HCT116 (cell line): ENCODE data around the gene CFAP161.

ENCODE experiments used
- EGR1 ChIP-seq: IDR thresholded peaks from 2 replicates; pipeline ENCODE4 v1.6.1; 2012; ENCODE audit warnings: low read depth
- EZH2 ChIP-seq: fragments of 200-600 bp; sonication (generic); IDR thresholded peaks from 2 replicates; pipeline ENCODE4 v1.6.1; 2017; ENCODE audit warnings: antibody characterized with exemption, mixed run types
- EZH2phosphoT487 ChIP-seq: fragments of 200-600 bp; IDR thresholded peaks from 2 replicates; pipeline ENCODE4 v1.6.1; 2018; ENCODE audit warnings: antibody characterized with exemption, borderline replicate concordance
- POLR2A ChIP-seq: IDR thresholded peaks from 2 replicates; pipeline ENCODE4 v1.7.0; 2011; ENCODE audit warnings: borderline replicate concordance; ENCODE audit not compliant: insufficient read depth, insufficient read length; ENCODE audit errors: extremely low read depth
- POLR2AphosphoS5 ChIP-seq: IDR thresholded peaks from 2 replicates; pipeline ENCODE4 v1.6.1; 2011; ENCODE audit warnings: mild to moderate bottlenecking, low read depth, low read length, moderate library complexity
- RAD21 ChIP-seq: IDR thresholded peaks from 2 replicates; pipeline ENCODE4 v1.6.1; 2012; ENCODE audit warnings: low read depth, mild to moderate bottlenecking
- SP1 ChIP-seq: IDR thresholded peaks from 2 replicates; pipeline ENCODE4 v1.6.1; 2012; ENCODE audit warnings: low read depth
- YY1 ChIP-seq: IDR thresholded peaks from 2 replicates; pipeline ENCODE4 v1.6.1; 2011; ENCODE audit warnings: low read length, low read depth, moderate library complexity, mild to moderate bottlenecking; ENCODE audit not compliant: insufficient replicate concordance; ENCODE audit errors: extremely low read depth
- ZBTB33 ChIP-seq: IDR thresholded peaks from 2 replicates; pipeline ENCODE4 v1.6.1; 2011; ENCODE audit warnings: mild to moderate bottlenecking, low read length, moderate library complexity; ENCODE audit not compliant: insufficient replicate concordance; ENCODE audit errors: extremely low read depth
- TF ChIP-seq, protein P1 (sequence below), 3 experiments: fragments of 200-600 bp in 1 of 3; sonication (generic) in 1 of 3; IDR thresholded peaks in 2 of 3; conservative IDR thresholded peaks in 1 of 3; 2 replicates each; pipeline ENCODE4 v1.5.1; 2012 to 2017; ENCODE audit warnings: low read depth in 2 of 3, low read length in 2 of 3, antibody characterized with exemption in 1 of 3, borderline replicate concordance in 1 of 3, control low read depth in 1 of 3, mild to moderate bottlenecking in 1 of 3, mixed read lengths in 1 of 3, mixed run types in 1 of 3, moderate library complexity in 1 of 3; ENCODE audit not compliant: insufficient read depth in 1 of 3
- TF ChIP-seq, protein P2 (sequence below): IDR thresholded peaks from 2 replicates; pipeline ENCODE4 v1.6.1; 2012

GRCh38 chr15:81117581-81117980, 16.5 kb upstream of the CFAP161 start:
- TF ChIP-seq EGR1 (no peak), POLR2A (no peak), SP1 (no peak), ZBTB33 (no peak), POLR2AphosphoS5 (no peak), EZH2phosphoT487 (no peak), YY1 (no peak), EZH2 (no peak), RAD21 (no peak)
- TF ChIP-seq, protein P1, sequence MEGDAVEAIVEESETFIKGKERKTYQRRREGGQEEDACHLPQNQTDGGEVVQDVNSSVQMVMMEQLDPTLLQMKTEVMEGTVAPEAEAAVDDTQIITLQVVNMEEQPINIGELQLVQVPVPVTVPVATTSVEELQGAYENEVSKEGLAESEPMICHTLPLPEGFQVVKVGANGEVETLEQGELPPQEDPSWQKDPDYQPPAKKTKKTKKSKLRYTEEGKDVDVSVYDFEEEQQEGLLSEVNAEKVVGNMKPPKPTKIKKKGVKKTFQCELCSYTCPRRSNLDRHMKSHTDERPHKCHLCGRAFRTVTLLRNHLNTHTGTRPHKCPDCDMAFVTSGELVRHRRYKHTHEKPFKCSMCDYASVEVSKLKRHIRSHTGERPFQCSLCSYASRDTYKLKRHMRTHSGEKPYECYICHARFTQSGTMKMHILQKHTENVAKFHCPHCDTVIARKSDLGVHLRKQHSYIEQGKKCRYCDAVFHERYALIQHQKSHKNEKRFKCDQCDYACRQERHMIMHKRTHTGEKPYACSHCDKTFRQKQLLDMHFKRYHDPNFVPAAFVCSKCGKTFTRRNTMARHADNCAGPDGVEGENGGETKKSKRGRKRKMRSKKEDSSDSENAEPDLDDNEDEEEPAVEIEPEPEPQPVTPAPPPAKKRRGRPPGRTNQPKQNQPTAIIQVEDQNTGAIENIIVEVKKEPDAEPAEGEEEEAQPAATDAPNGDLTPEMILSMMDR (IDR thresholded peaks at IDR 0.05 in 2 of 3, conservative IDR thresholded peaks at IDR 0.05 in 1 of 3; ENCODE audit: borderline replicate concordance in 1 of 3, insufficient read depth in 1 of 3, low read depth in 2 of 3, low read length in 2 of 3) = no peak
- TF ChIP-seq, protein P2, sequence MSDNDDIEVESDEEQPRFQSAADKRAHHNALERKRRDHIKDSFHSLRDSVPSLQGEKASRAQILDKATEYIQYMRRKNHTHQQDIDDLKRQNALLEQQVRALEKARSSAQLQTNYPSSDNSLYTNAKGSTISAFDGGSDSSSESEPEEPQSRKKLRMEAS = no peak
